Sigmoid colon (tissue), 4 donors: ENCODE data around the gene IGLL5.

Experiments
- CTCF ChIP-seq, 4 experiments: fragments of 450-650 bp in 3 of 4; fragments of 200-600 bp in 1 of 4; IDR thresholded peaks; one replicate each; pipeline ENCODE4 v1.5.1; 2016 to 2019; ENCODE audit warnings: antibody characterized with exemption in 4 of 4, mild to moderate bottlenecking in 3 of 4, moderate library complexity in 2 of 4
- EP300 ChIP-seq, 4 donors: sonication (generic); formaldehyde crosslinking; IDR thresholded peaks; one replicate each; pipeline ENCODE4 v1.6.1; 2017; ENCODE audit warnings: antibody characterized with exemption in 4 of 4
- POLR2A ChIP-seq, 2 donors: fragments of 450-650 bp; IDR thresholded peaks; one replicate each; pipeline ENCODE4 v1.6.1; 2016; ENCODE audit warnings: antibody characterized with exemption in 2 of 2, mild to moderate bottlenecking in 2 of 2, moderate library complexity in 2 of 2

- no peak for TF ChIP-seq CTCF (IDR thresholded peaks at IDR 0.05)
- no peak for TF ChIP-seq POLR2A (IDR thresholded peaks at IDR 0.05)
- TF ChIP-seq EP300 (IDR thresholded peaks at IDR 0.05), result no peak
These were observed 24.7 kb downstream of the IGLL5 start for GRCh38 chr22:22912135-22912987.
